ENCODE data around the gene YTHDF1. TPM values are rescaled to one million over a fixed set of nuclear protein-coding genes. Genes with fewer than 3 reads are reported as not detected.

YTHDF1 gene
- total and polyA plus RNA-seq, 2 of the 4 experiments (the other 2 are of a cell fraction), result 10.9 to 22.6 TPM

- no peak for TF ChIP-seq CTCF (conservative IDR thresholded peaks at IDR 0.05; ENCODE audit: low read depth, low read length)
- TF ChIP-seq CEBPB (IDR thresholded peaks at IDR 0.05; ENCODE audit: low read depth, low read length), result no peak
- no peak for TF ChIP-seq MAFK (IDR thresholded peaks at IDR 0.05; ENCODE audit: low read depth, low read length)
- no peak for TF ChIP-seq RCOR1 (IDR thresholded peaks at IDR 0.05; ENCODE audit: insufficient replicate concordance, low read length)
These were observed 49.5 kb downstream of the YTHDF1 start (continued) for GRCh38 chr20:63166193-63167020.
